Hematopoietic multipotent progenitor cell treated with erythropoietin and hydrocortisone succinate and interleukin-3 and kit ligand, for 15 days (in vitro differentiated cells): ENCODE results near the gene SPAG9.
A peak's percentile ranks its signal among the peaks of the same experiment; 100 is the strongest.
"Not testable (repeated sequence)": the region's sequence is repeated elsewhere in the genome, so short reads cannot be mapped to it uniquely, and the experiment has no call there.

Experiments used
- DNase-seq: peaks from one replicate; pipeline ENCODE4 v3.0.0-alpha.2; 2015; ENCODE audit warnings: low spot score

Gene SPAG9

GRCh38 chr17:50954641-50955121, 166.0 kb downstream of the SPAG9 start:
- DNase-seq = no peak

GRCh38 chr17:50953831-50954601, 166.7 kb downstream of the SPAG9 start:
- DNase-seq = no peak

GRCh38 chr17:50953518-50953830, 167.2 kb downstream of the SPAG9 start:
- DNase-seq = no peak

GRCh38 chr17:50952889-50953288, 167.8 kb downstream of the SPAG9 start:
- no peak for DNase-seq

- DNase-seq = peak; percentile 57
These were observed 168.7 kb downstream of the SPAG9 start for GRCh38 chr17:50952013-50952412.

- DNase-seq = peak; percentile 83
These were observed 170.4 kb downstream of the SPAG9 start for GRCh38 chr17:50949989-50950877.

GRCh38 chr17:50949128-50949988, 171.3 kb downstream of the SPAG9 start:
- no peak for DNase-seq

- DNase-seq = no peak
These were observed 172.0 kb downstream of the SPAG9 start for GRCh38 chr17:50948711-50949110.

GRCh38 chr17:50947782-50948543, 172.7 kb downstream of the SPAG9 start:
- peak; percentile 77 for DNase-seq

- DNase-seq = no peak
These were observed 173.5 kb downstream of the SPAG9 start for GRCh38 chr17:50946891-50947781.

GRCh38 chr17:50946223-50946890, 174.3 kb downstream of the SPAG9 start:
- DNase-seq = no peak

- DNase-seq = no peak
These were observed 174.9 kb downstream of the SPAG9 start for GRCh38 chr17:50945779-50946222.

GRCh38 chr17:50944902-50945720, 175.6 kb downstream of the SPAG9 start:
- DNase-seq = no peak

- peak; percentile 24 for DNase-seq
These were observed 176.4 kb downstream of the SPAG9 start for GRCh38 chr17:50944054-50944901.

- no peak for DNase-seq
These were observed 177.1 kb downstream of the SPAG9 start for GRCh38 chr17:50943575-50943933.

- not testable (repeated sequence) for DNase-seq
These were observed 179.0 kb downstream of the SPAG9 start for GRCh38 chr17:50941676-50942048.

GRCh38 chr17:50939795-50940684, 180.6 kb downstream of the SPAG9 start:
- DNase-seq = no peak
